Measurements from ENCODE around the gene EPHA2.

DNA sequence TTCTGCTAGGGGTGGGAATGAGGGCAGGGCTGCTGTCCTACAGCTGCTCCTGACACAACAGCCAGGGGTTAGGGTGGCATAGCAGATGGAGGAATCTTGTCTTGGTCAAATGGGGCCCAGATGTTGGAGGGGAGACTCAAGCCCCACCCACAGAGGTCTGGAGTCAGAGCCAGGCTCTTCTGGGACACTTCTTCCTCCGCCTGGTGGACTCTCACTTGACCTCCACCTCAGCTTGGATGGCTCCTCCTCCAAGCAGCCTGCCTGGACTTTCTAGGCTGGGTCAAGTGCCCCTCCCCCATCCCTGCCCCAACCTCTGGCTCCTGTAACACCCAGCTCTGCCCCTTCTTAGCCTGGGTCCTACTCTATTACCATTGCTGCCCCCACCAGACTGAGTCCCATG, 35.5 kb downstream of the EPHA2 start:
- TF ChIP-seq POLR2AphosphoS5 (IDR thresholded peaks at IDR 0.05; ENCODE audit: insufficient read depth, low read depth, low read length): no peak
- no peak for TF ChIP-seq POLR2A (IDR thresholded peaks at IDR 0.05; ENCODE audit: low read depth, low read length)
- TF ChIP-seq, protein P1, sequence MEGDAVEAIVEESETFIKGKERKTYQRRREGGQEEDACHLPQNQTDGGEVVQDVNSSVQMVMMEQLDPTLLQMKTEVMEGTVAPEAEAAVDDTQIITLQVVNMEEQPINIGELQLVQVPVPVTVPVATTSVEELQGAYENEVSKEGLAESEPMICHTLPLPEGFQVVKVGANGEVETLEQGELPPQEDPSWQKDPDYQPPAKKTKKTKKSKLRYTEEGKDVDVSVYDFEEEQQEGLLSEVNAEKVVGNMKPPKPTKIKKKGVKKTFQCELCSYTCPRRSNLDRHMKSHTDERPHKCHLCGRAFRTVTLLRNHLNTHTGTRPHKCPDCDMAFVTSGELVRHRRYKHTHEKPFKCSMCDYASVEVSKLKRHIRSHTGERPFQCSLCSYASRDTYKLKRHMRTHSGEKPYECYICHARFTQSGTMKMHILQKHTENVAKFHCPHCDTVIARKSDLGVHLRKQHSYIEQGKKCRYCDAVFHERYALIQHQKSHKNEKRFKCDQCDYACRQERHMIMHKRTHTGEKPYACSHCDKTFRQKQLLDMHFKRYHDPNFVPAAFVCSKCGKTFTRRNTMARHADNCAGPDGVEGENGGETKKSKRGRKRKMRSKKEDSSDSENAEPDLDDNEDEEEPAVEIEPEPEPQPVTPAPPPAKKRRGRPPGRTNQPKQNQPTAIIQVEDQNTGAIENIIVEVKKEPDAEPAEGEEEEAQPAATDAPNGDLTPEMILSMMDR (IDR thresholded peaks at IDR 0.05; ENCODE audit: extremely low read depth in 1 of 2, insufficient read depth in 1 of 2, low read depth in 1 of 2, low read length in 2 of 2): no peak
- TF ChIP-seq, protein P2, sequence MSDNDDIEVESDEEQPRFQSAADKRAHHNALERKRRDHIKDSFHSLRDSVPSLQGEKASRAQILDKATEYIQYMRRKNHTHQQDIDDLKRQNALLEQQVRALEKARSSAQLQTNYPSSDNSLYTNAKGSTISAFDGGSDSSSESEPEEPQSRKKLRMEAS (IDR thresholded peaks at IDR 0.05; ENCODE audit: insufficient read depth, insufficient read length): no peak
- no peak for TF ChIP-seq EZH2 (IDR thresholded peaks at IDR 0.05; ENCODE audit: borderline replicate concordance, low read depth, low read length, severe bottlenecking)
- no peak for TF ChIP-seq FOS (IDR thresholded peaks at IDR 0.05; ENCODE audit: borderline replicate concordance, insufficient read depth, low read length)

Measured in endothelial cell of umbilical vein (primary cell).